Fibroblast of gingiva (primary cell): ENCODE measurements around the gene RNF141.

Experiments used
- DNase-seq: peaks from one replicate; pipeline ENCODE4 v3.0.0-alpha.2; 2011; ENCODE audit warnings: low read depth

Gene RNF141

DNA sequence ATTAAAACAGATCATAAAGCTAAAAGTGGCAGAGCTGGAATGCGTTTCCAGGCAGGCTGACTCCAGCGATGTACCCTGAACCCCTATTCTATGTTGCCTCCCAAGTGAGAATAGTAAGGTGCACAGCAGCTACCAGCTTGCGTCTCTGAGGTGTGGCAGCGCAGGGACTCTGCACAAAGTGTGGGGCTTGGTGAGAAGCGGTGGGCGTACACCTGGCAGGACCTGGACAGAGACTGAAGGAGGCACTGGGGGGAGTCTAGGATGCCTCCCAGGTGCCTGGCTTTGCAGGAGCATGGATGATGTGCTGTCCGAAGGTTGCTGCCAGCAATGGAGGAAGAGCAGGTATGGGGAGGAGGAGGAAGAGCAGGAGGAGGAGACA, 43.0 kb downstream of the RNF141 start:
- no peak for DNase-seq

DNA sequence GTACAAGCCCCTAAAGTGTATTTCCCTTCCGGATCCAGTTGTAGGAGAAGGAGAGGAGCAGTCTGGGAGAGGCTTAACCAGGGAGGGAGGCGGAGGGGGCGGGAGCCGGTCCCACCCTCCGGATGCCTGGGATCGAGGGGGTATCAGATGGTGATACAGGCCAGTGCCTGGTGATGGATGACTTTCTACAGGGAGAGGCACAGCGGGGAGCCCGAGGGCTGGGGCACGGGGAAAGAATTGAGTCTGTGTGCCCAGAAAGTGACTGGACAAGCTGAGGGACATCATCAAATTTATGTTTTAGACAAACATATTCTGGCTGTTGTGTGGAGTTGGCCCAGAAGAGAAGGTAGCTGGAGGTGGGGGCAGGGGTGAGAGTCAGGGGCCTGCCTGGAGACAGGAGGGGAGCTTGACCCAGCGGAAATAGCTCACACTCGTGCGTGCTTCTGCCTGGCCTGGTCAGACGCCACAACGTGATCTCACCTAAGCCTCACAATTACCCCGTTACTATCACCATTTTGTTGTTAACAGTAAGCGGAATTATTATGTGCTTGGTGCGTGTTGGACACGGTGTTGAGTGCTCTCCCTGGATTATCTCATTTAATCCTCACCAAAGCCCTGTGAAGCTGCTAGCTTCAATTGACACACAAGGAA, 43.5 kb downstream of the RNF141 start:
- no peak for DNase-seq

DNA sequence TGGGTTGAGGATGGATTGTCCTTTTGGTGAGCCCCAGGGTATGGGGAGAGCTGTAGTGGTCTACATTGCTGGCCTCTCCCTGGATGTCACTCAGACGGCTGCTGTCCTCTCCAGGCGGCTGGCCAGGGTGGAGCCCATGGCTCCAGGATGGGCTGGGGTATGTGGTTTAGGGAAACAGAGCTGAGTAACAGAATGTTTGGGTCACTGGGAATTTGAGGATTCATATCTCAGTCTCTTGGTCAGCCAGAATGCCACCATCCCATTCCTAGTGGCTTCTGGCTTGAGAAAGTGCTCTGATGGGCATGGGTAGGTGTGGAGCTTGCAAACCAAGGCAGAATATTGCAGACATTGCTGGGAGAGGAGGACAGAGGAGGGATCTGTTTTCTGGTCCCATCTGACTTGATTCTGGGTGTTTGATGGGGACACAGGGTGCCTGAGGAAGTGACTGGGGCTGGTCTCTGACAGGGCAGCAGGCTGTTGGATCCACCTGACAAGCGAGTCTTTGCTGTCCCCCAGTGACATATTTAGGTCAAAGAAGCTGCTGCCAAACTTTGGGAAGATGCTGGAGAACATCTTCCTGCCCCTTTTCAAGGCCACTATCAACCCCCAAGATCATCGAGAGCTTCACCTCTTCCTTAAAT, 44.6 kb downstream of the RNF141 start:
- DNase-seq: no peak

DNA sequence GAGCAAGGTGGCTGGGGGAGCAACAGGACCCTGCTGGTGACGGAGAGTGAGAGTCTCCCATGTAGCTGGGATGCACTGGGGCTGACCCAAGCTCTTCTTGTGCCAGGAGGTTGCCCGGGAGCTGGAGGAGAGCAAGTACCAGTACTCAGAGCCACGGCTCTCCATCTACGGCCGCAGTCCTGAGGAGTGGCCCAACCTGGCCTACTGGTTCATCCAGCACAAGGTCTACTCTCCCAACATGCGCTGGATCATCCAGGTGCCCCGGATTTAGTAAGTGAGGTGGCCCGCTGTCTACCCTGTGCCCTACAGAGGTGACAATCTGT, 45.6 kb downstream of the RNF141 start:
- no peak for DNase-seq

DNA sequence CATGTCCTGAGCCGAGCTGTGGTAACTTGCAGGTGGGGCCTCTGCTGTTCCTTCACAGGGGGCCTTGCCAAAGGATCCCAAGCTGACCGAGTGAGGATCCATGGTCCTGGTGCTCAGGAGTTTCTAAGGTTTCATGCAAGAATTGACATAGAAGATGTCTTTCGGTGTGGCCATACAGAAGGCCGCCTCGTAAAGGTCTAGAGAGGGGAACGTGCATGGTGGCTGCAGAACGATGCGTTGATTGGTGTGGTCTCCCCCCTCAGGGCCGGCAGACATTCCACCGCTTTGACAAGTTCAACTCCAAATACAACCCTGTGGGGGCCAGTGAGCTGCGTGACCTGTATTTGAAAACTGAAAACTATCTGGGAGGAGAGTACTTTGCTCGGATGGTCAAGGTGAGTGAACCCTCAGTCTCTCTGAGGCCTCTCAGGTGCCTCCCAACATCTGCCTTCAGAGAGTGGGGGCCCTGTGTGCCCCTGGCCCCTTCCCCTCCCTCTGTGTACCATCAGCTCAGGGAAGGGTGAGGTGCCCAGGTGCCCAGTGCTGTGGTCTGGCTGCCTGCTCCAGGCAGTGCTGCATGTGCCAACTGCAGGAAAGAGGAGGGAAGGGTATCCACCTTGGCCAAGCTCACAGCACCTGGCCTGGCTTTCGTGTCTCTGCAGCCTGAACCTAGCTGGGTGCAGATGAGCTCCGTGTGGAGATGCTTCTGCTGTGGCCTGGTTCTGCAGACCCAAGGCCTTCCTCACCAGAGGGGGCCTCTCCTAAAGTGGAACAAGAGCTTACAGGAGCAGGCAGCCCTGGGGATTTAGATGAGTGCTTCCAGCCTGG, 46.1 kb downstream of the RNF141 start:
- no peak for DNase-seq

DNA sequence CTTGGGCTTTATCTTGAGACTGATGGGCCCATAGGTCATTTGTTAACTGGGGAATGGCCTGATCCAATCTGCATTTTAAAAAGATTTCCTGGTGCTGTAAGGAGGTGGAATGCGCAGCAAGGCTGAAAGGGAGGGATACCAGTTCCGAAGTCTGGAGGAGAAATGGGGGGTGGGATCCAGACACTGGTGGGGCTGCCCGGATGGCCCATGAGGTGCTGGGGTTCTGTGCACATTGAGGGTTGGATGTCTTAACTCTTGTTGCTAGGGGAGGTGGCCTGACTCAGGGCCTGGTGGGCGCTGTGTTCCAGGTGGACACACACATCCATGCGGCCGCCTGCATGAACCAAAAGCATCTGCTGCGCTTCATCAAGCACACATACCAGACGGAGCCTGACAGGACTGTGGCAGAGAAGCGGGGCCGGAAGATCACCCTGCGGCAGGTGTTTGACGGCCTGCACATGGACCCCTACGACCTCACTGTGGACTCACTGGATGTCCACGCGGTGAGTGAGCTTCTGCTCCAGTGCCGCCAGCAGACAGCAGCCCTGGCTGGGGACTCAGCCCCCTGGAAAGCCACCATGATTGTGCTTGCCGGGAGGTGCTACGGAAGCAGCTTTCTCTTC, 47.8 kb downstream of the RNF141 start:
- no peak for DNase-seq

DNA sequence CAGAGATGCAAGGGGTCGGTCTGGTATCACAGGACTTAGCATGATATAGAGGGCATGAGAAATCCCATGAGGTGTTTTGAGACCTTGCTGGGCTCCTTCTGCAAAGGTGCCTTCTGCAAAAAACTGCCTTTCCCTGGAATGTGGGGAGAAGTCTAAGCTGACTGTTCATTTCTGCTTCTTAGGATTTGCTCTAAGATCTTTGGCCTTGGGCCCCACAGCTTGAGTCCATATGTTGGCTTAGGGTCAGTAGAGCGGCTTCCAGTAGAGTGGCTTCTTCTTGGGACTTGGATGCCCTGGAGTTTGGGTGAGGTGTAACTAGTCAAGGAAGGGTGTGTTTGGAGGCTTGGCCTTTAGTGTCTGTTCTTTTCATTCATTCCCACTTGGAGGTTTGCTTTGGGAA, 48.9 kb downstream of the RNF141 start:
- DNase-seq: peak; percentile 14

DNA sequence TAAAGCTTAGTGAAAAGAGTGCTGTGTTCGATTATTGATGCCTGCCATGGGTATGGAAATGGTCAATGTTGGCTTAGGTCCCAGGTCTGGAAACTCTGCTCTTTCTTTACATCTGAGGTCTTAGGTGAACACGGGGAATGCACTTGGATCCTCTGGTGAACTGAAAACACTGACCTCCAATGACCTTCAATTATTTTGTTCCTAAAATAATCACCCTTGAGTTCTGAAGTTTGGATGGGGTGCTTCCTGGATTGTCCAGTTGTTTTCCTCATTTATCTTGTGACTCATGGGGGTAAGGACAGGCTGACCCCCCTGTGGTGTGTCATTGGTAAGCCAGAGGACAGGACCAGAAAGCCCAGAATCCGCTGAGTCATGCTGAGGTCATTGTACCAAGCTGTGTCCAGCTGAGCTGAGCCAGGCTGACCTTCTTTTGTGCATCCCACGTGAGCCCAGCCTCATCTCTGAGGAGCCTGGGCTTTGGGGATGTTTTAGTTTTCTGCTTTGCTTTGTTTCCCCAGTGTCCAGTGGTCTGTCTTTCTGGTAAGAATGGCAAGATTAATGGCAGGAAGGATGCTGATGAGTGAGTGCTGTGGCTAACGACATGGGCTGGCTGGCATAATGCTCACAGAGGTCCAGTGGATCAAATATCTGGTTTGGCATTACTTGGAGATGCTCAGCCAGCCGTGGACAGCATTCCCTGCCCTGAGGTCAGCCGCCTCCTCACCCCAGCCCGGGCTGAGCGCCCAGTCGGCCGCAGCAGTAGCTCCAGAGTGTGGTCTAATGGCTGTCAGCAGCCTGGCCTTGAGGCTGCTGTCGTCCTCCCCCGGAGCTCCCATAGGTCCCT, 50.4 kb downstream of the RNF141 start:
- peak; percentile 97 for DNase-seq

DNA sequence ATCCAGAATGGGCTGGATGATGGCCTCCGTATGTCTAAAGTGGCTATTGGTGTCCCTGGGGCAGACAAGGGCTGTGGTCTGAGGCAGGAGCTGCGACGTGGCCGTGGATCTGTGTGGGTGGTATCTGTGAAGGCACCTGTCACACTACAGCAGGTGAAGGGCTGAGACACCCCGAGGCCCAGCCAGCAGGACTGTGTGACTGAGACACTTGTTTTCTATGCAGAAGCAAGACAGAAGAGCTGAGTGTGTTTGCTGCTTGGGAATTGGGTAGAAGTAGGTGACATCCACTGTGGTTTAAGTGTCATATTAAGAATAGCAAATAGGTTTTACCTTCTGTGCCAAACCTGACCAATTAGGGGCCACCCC, 51.0 kb downstream of the RNF141 start:
- DNase-seq: no peak

DNA sequence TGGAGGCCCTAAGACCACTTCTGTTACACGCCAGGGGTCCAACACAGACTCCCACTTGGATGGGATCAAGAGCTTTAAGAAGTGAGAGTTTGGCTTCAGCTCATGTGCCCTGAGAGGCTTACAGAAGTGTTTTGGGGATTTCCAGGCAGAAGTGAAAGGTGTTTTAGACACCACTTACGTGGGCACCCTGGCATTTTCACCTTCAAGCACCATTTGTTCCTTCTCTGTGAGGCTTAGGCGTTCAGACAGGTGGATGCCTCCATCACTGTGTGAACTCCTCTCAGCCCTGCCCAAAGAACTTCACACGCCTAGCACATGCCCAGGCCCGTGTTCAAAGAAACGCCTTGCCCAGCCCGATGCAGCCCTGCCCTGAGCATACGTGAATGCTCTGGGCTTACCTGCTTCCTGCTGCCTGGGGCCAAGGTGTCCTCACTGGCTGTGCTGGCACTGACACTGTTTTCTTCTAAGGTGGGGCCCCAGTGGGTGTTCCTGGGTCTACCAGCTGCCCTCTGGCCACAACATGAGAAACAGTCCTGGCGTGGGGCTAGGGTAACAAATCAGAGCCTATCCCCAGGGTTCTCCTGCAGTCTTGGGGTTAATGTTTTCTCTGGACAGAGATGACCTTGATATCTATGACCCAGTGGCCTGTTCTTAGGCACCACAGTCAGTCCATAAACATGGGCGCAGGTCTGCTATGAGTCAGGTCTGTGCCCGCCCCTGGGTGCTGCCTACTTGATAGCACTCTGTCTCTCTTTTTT, 51.9 kb downstream of the RNF141 start:
- DNase-seq: no peak

DNA sequence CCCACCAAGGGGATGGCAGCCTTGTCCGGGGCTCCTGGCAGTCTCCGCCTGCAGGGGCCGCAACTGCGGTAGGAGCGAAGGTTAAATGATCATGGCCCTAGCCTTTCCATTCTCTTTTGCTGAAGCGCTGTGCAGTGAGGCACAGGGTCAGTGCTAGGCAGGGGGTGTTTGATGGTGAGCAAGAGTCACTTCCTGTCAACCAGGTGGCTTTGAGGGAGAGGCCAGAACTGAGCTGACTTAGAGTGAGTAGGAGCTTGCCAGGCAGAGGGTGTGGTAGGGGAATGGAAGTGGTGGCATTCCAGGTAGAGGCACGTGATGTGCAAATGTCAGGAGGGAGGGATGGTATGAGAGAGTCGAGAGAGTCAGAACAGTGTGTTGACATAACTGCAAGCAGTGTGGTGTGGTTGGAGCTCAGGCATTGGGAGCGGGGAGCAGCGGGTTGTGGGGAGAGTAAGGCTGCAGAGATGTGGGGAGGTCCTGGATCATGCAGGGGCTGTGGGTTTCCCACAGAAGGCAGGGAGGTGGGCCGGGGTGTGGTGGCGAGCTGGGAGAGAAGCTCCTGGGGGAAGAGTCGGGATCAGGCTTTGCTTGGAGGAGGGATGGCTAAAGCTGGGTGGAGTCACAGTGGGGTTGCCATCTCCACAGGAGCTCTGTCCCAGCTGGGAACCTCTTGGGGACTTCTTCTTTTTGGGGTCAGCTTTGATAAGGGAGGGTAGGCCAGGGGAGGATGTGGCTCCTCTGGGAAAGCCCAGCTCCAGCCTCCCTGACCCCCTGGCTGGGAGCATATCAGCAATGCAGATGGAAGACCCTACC, 52.7 kb downstream of the RNF141 start:
- no peak for DNase-seq

DNA sequence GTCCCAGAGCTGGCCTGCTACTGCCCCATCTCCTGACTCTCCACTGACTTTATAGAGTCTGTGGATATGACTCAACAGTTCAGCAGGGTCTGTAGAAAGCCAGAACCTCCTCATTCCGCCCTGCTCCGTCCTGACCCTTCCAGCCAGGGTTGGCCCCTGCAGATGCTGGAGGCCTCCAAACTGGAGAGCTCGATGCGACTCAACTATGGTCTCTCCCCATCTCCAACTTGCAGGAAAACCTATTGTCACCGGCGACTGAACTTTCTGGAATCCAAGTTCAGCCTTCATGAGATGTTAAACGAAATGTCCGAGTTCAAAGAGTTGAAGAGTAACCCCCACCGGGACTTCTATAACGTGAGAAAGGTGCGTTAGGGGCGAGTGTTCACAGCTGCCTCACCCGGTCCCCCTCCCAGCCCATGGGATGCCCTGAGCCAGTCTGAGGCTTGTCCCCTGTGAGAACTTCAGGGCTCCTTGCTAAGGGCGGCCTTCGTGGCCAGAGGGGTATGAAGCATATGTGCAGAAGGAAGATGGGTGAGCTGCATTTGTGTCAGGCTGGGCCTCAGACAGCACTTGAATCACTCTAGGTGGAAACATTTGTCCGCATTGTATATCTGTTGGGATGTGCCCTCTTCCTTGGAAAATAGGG, 53.9 kb downstream of the RNF141 start:
- no peak for DNase-seq

DNA sequence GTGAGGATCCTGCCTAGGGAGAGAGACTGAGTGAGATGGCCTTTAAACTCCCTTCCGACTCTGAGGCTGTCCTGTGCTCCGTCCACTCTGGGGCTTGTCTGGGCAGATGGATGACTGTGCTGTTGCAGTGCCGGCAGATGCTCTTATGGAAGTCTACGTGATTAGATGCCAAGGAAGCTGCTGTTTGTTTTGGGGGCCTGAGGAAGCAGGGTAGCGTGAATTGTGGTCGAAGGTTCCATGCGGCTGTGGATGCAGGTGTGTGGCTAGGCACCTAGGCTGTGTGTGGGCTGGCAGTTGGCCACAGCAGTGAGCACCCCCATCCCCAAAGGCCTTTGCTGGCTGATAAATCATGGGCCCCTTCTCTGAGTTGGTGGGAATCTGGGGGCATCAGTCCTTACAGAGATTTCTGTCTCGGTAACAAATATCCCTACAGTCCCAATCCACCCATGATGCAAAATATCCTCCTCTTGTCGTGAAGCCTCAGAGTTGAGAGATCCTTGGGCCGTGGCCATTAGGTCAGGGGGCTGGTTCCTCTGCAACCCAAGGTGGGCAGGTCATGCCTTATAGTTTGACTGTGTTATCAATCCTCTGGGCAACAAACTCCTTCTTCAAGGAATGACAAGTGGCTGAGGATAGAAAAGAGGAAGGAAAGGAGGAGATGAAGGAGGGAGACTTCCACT, 54.7 kb downstream of the RNF141 start:
- no peak for DNase-seq

DNA sequence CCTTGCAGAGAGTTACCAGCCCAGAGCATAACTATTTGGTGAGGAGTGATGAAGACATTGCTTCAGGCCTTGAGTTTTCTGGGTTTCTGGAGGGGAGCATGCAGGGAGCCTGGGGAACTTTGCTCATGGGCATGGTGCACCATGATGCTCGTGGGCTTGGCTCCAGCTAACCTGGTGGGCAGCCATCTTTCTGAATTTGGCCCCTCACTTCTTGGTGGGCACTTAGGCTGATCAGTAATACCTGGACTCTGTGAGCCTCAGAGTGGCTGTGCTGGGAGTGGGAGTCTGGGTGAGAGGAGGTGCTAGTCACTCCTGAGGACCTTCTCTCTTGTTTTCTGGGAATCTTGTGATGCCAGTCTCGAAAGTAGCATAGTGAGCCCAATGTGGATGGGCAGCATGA, 55.3 kb downstream of the RNF141 start:
- no peak for DNase-seq

DNA sequence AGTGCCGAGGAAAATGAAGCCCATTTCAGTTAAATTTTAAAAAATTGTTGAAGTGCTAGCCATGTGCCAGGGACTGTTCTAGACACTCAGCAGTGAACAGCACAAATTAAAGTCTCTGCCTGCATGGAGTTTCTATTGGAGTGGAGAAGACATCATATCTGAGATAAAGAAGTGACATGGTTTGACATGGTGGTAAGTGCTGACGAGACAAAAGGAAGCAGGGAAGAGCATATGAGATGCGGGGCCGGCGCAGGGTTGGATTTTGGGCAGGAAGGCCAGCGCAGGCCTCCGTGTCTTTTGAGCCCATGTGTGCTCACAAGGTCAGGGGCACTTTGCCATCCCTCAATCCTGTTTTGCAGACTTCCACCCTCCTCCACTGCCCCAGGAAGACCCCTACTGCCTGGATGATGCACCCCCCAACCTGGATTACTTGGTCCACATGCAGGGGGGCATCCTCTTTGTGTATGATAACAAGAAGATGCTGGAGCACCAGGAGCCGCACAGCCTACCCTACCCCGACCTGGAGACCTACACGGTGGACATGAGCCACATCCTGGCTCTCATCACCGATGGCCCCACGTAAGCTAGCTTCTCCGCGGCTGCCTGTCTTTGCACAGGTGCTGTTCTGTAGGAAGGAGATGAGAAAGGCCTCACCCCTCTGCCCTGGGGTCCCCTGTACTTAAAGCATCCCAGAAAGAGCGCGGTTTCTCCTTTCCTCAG, 56.4 kb downstream of the RNF141 start:
- DNase-seq: no peak

DNA sequence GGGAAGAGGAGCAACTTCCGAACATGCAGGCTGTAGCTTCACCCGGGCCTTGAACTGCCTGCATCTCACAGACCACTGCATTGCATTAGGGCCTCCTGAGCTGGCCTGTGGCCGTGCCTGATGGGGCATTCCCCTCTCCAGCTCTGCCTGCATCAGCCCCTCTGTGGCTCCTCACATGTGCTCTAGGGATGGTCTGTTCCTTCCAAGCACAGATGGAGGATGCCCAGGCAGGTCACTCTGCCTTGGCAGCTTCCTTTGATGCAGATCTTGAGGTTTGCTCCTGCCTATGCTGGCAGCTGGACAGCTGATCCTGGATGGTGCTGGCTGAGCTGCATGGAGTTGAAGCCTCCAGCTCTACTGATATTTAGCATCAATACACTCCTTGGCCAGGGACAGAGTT, 57.4 kb downstream of the RNF141 start:
- DNase-seq: no peak

DNA sequence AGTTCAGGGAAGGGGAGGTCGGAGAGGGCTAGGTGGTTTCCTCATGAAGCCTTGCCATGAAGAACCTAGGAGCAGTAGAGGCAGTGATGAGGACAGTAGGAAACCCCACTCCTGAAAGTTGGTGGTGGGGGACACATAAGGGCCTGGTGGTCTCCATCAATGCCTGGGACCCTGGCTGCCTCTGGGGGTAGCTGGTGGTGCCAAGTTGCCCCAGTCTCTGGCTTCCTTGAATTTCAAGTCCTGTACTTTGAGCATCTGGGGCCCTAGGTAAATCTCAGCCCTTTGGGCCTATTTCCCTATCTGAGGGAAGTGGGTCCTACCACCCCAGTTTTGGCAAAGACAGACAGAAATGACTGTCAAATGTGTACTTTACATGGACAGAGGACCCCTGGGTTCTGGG, 57.8 kb downstream of the RNF141 start:
- no peak for DNase-seq

DNA sequence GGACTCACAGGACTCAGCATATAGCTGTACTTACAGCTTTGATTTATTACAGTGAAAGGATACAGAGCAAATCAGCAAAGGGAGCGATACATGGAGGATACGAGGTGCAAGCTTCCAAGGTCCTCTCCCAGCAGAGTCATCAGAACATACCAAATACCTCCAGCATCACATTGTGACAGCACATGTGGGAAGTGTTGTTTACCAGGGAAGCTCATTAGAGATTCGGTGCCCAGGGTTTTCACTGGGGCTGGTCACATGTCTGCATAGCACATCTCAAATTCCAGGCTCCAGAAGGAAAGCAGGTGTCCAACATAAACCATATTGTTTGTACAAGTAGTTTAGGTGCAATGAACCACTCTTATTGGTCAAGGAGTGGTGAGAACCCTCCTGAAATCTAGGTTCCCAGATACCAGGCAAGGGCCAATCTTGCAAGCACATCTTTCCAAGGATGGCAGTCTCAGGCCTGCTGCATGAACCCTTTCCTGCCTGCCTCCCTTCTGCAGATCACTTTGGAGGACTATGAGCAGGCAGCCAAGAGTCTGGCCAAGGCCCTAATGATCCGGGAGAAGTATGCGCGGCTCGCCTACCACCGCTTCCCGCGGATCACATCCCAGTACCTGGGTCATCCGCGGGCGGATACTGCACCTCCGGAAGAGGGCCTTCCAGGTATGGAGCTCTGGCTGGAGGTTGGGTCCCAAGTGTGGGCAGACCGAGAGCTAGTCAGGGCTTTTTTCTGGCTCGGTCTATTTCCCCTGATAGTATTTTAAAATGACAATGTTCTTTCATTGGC, 59.2 kb downstream of the RNF141 start:
- no peak for DNase-seq
